ENCODE data around the gene TRIM66. TPM values are rescaled to one million over a fixed set of nuclear protein-coding genes. Genes with fewer than 3 reads are reported as not detected.

The TRIM66 gene
- 10 to 100 TPM in 1 of 4 donors, 1 to 10 TPM in 3; 3.3 to 13.0 (median 6.2) TPM for total RNA-seq

GRCh38 chr11:8682303-8683114 is at the start of gene TRIM66, which contains the start of gene RPL27A:
TSS of gene TRIM66 (minus strand) at chr11:8682665. CDS start at chr11:8672274, 10,391 bp downstream.
TSS of gene RPL27A (plus strand) at chr11:8682792. CDS start at chr11:8682814, 22 bp downstream.
- TF ChIP-seq CTCF (IDR thresholded peaks at IDR 0.05) (no peak), POLR2A (IDR thresholded peaks at IDR 0.05) (peak in 1 of 2 donors; percentile 97)
- 0% methylated on average over 58 to 59 of the region's 67 CpGs for WGBS, 2 donors
- H3K4me3 ChIP-seq (ENCODE audit: low read depth, poor library complexity, severe bottlenecking): peak within 1 kb of the TSS; percentile 100
- intact Hi-C loops (cut with DNase I; ENCODE audit: low total_unique reads): no loop called here
- DNase-seq (ENCODE audit: low spot score in 2 of 2): peak; percentile 97 to 100

GRCh38 chr11:8731647-8732323 is 49.3 kb upstream of the TRIM66 start:
- intact Hi-C loops (cut with DNase I; ENCODE audit: low total_unique reads): no loop called here
- DNase-seq (ENCODE audit: low spot score in 2 of 2): no peak
- no peak overlapping the region for H3K4me3 ChIP-seq (ENCODE audit: low read depth, poor library complexity, severe bottlenecking)
- 74 to 82% methylated on average over 3 of the region's 3 CpGs for WGBS, 2 donors
- TF ChIP-seq POLR2A (IDR thresholded peaks at IDR 0.05) (no peak), CTCF (IDR thresholded peaks at IDR 0.05) (no peak)

- no peak for DNase-seq (ENCODE audit: low spot score in 2 of 2)
- 94 to 95% methylated on average over 16 to 23 of the region's 23 CpGs for WGBS, 2 donors
- TF ChIP-seq CTCF (IDR thresholded peaks at IDR 0.05) (no peak), POLR2A (IDR thresholded peaks at IDR 0.05) (no peak)
- H3K4me3 ChIP-seq (ENCODE audit: low read depth, poor library complexity, severe bottlenecking): no peak overlapping the region
- intact Hi-C loops (cut with DNase I; ENCODE audit: low total_unique reads): no loop called here
These were observed 48.2 kb upstream of the TRIM66 start for GRCh38 chr11:8730697-8731020.

- no peak for DNase-seq (ENCODE audit: low spot score in 2 of 2)
- 92 to 93% methylated on average over 38 of the region's 38 CpGs for WGBS, 2 donors
- no peak overlapping the region for H3K4me3 ChIP-seq (ENCODE audit: low read depth, poor library complexity, severe bottlenecking)
- TF ChIP-seq CTCF (IDR thresholded peaks at IDR 0.05): no peak
- TF ChIP-seq POLR2A (IDR thresholded peaks at IDR 0.05): no peak
- intact Hi-C loops (cut with DNase I; ENCODE audit: low total_unique reads): no loop called here
These were observed 47.6 kb upstream of the TRIM66 start for GRCh38 chr11:8729837-8730696.

- no peak for DNase-seq (ENCODE audit: low spot score in 2 of 2)
- WGBS, 2 donors: 90 to 92% methylated on average over 6 of the region's 6 CpGs
- H3K4me3 ChIP-seq (ENCODE audit: low read depth, poor library complexity, severe bottlenecking): no peak overlapping the region
- TF ChIP-seq CTCF (IDR thresholded peaks at IDR 0.05): no peak
- no peak for TF ChIP-seq POLR2A (IDR thresholded peaks at IDR 0.05)
- intact Hi-C loops (cut with DNase I; ENCODE audit: low total_unique reads): no loop called here
These were observed 46.6 kb upstream of the TRIM66 start for GRCh38 chr11:8729067-8729466.
